Vagina (tissue), 2 donors: ENCODE data around the gene FCN3.

Experiments used
- CTCF ChIP-seq, 3 experiments: fragments of 450-650 bp in 2 of 3; fragments of 200-600 bp in 1 of 3; sonication (generic) in 1 of 3; IDR thresholded peaks; one replicate each; pipeline ENCODE4 v1.5.1; 2017 to 2019; ENCODE audit warnings: antibody characterized with exemption in 3 of 3, mild to moderate bottlenecking in 2 of 3, moderate library complexity in 2 of 3
- POLR2A ChIP-seq, 2 donors: fragments of 450-650 bp; IDR thresholded peaks; one replicate each; pipeline ENCODE4 v1.6.1; 2017; ENCODE audit warnings: antibody characterized with exemption in 2 of 2, mild to moderate bottlenecking in 2 of 2, moderate library complexity in 2 of 2
- POLR2AphosphoS5 ChIP-seq, 2 donors: sonication (generic); formaldehyde crosslinking; IDR thresholded peaks; one replicate each; pipeline ENCODE4 v1.9.0; 2017; ENCODE audit warnings: antibody characterized with exemption in 2 of 2, mild to moderate bottlenecking in 2 of 2, low read depth in 1 of 2; ENCODE audit not compliant: insufficient read depth in 1 of 2

GRCh38 chr1:27330786-27331185 lies 43.8 kb downstream of the FCN3 start:
- no peak for TF ChIP-seq CTCF (IDR thresholded peaks at IDR 0.05)
- no peak for TF ChIP-seq POLR2A (IDR thresholded peaks at IDR 0.05)
- TF ChIP-seq POLR2AphosphoS5 (IDR thresholded peaks at IDR 0.05; ENCODE audit: insufficient read depth in 1 of 2, low read depth in 1 of 2), result no peak
